K562 (cell line): ENCODE measurements around the gene RHEB. TPM values are rescaled to one million over a fixed set of nuclear protein-coding genes. Genes with fewer than 3 reads are reported as not detected.

Source experiments
- ATF4 ChIP-seq: fragments of 450-650 bp; formaldehyde crosslinking; IDR thresholded peaks from 2 replicates; pipeline ENCODE4 v1.4.0; 2022; ENCODE audit warnings: mild to moderate bottlenecking, moderate library complexity
- ELF2 ChIP-seq: fragments of 250-450 bp; sonication (Bioruptor Pico); IDR thresholded peaks from 2 replicates; pipeline ENCODE4 v1.5.0; 2021; ENCODE audit warnings: mild to moderate bottlenecking
- GATA2 ChIP-seq: sonication (generic); formaldehyde crosslinking; IDR thresholded peaks from 2 replicates; pipeline ENCODE4 v1.4.0; 2020; ENCODE audit warnings: mild to moderate bottlenecking, missing genetic modification reagents
- KDM5B ChIP-seq: fragments of 200-600 bp; sonication (generic); IDR thresholded peaks from 2 replicates; pipeline ENCODE4 v1.6.1; 2012; ENCODE audit warnings: low read depth, mild to moderate bottlenecking, moderate library complexity, low read length, control low read depth, inconsistent platforms; ENCODE audit not compliant: insufficient replicate concordance
- NFE2L1 ChIP-seq: fragments of 450-650 bp; IDR thresholded peaks from 2 replicates; pipeline ENCODE4 v1.6.1; 2016; ENCODE audit warnings: missing genetic modification characterization, low read depth, mild to moderate bottlenecking, missing compliant biosample characterization, moderate library complexity, borderline replicate concordance
- PKNOX1 ChIP-seq: fragments of 450-650 bp; IDR thresholded peaks from 2 replicates; pipeline ENCODE4 v1.6.1; 2016
- TAL1 ChIP-seq: fragments of 450-650 bp; IDR thresholded peaks from 2 replicates; pipeline ENCODE4 v1.6.1; 2016; ENCODE audit warnings: mild to moderate bottlenecking
- TEAD2 ChIP-seq: fragments of 450-650 bp; IDR thresholded peaks from 2 replicates; pipeline ENCODE4 v1.6.1; 2016; ENCODE audit warnings: missing genetic modification characterization, control low read depth, missing compliant biosample characterization
- ZBTB1 ChIP-seq: sonication (generic); formaldehyde crosslinking; IDR thresholded peaks from 2 replicates; pipeline ENCODE4 v1.8.1; 2023; ENCODE audit warnings: missing genetic modification reagents, low read depth, mild to moderate bottlenecking, borderline replicate concordance
- ZNF778 ChIP-seq: fragments of 450-650 bp; formaldehyde crosslinking; IDR thresholded peaks from 2 replicates; pipeline ENCODE4 v1.4.0; 2020; ENCODE audit warnings: mild to moderate bottlenecking, moderate library complexity
- polyA plus RNA-seq, 8 experiments: library from polyadenylated mRNA; depleted of rRNA in 4 of 8; stranded (reverse) in 5 of 8; unstranded in 3 of 8; fragments of >200 nt; fragmentation: Nextera tagmentation in 2 of 8; fragmentation: Illumina TruSeq in 1 of 8; extraction: Ambion mirVana in 2 of 8; extraction: Trizol in 1 of 8; gene quantifications; 2 replicates each; pipeline versions ENCODE4 v1.2.1 to v1.2.3, GENCODE V29; 2011 to 2014; ENCODE audit warnings: inconsistent platforms in 1 of 8, missing spikeins in 1 of 8
- total RNA-seq, 7 experiments: library from RNA; depleted of rRNA in 6 of 7; stranded (reverse); fragments of >200 nt in 6 of 7; fragmentation: Illumina TruSeq in 2 of 7; extraction: Trizol in 2 of 7; gene quantifications; 2 replicates each; pipeline versions ENCODE4 v1.2.1 to v1.2.3, GENCODE V29; 2011 to 2021; ENCODE audit warnings: low replicate concordance in 1 of 7
- TF ChIP-seq, protein P1 (sequence below): fragments of 250-450 bp; sonication (Bioruptor Pico); IDR thresholded peaks from 2 replicates; pipeline ENCODE4 v1.9.0; 2021; ENCODE audit warnings: mild to moderate bottlenecking, inconsistent platforms
- TF ChIP-seq, protein P2 (sequence below), 2 experiments: fragments of 450-650 bp; IDR thresholded peaks; 2 replicates each; pipeline ENCODE4 v1.6.1; 2018; ENCODE audit warnings: mild to moderate bottlenecking in 2 of 2, low read depth in 1 of 2; ENCODE audit not compliant: partially characterized antibody in 2 of 2
- TF ChIP-seq, protein P3 (sequence below): sonication (generic); formaldehyde crosslinking; IDR thresholded peaks from 2 replicates; pipeline ENCODE4 v1.8.0; 2022; ENCODE audit warnings: missing genetic modification reagents, mild to moderate bottlenecking, borderline replicate concordance
- TF ChIP-seq, protein P4 (sequence below): sonication (generic); formaldehyde crosslinking; IDR thresholded peaks from 2 replicates; pipeline ENCODE4 v1.8.1; 2023; ENCODE audit warnings: mild to moderate bottlenecking, missing genetic modification reagents

RHEB gene
- total and polyA plus RNA-seq, 9 of the 15 experiments (the other 6 are each of a cell fraction or from before 2014, with no cell fraction given): 28.5 to 249 (median 182) TPM

DNA sequence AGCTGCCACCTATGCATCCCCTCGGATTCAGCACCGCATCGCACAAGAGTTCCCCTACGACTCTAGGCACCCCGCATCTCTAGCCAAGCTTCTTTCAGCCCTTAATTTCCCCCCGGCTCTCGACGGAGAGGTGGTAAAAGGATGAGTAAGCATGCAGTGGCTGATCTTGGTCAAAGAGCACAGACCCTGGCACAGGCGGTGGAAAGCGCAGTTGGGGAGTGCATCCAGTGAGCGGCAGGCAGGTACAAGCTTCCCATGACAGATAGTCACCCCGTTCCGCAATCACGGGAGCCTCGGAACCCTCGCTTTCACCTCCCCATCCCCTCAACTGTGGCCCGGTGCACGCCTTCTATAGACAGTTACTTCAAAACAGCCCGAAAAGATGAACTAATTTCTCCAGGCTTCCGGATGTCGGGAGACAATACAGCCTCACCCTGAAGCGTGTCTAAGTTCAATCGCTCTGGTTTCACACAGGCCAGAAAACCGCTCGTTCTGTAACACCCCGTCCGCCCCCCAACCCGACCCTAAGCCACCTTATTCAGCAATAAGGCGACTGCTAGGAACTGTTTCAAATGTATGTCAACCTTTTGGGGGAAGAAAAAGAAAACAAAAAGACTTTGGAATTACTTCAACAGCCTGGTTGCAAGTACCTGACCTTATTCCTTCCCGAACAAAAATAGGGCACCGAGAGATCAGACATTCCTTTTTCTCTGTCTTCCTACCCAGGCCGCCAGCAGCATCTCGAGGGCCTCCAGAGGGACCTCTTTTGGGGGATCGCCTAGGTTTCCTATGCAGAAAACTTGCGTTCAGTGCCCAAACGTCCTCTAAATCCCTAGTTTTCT, 1.4 kb downstream of the RHEB start (continued):
- TF ChIP-seq, protein P1, sequence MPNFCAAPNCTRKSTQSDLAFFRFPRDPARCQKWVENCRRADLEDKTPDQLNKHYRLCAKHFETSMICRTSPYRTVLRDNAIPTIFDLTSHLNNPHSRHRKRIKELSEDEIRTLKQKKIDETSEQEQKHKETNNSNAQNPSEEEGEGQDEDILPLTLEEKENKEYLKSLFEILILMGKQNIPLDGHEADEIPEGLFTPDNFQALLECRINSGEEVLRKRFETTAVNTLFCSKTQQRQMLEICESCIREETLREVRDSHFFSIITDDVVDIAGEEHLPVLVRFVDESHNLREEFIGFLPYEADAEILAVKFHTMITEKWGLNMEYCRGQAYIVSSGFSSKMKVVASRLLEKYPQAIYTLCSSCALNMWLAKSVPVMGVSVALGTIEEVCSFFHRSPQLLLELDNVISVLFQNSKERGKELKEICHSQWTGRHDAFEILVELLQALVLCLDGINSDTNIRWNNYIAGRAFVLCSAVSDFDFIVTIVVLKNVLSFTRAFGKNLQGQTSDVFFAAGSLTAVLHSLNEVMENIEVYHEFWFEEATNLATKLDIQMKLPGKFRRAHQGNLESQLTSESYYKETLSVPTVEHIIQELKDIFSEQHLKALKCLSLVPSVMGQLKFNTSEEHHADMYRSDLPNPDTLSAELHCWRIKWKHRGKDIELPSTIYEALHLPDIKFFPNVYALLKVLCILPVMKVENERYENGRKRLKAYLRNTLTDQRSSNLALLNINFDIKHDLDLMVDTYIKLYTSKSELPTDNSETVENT: no peak
- TF ChIP-seq PKNOX1: no peak; the same call in 1 of the 2 replicates
- TF ChIP-seq TEAD2 (tag): no peak
- TF ChIP-seq ATF4 (CRISPR knock-in tag): no peak; the same call in 1 of the 2 replicates
- TF ChIP-seq NFE2L1: no peak
- no peak for TF ChIP-seq KDM5B
- no peak for TF ChIP-seq ZBTB1
- TF ChIP-seq, protein P2, sequence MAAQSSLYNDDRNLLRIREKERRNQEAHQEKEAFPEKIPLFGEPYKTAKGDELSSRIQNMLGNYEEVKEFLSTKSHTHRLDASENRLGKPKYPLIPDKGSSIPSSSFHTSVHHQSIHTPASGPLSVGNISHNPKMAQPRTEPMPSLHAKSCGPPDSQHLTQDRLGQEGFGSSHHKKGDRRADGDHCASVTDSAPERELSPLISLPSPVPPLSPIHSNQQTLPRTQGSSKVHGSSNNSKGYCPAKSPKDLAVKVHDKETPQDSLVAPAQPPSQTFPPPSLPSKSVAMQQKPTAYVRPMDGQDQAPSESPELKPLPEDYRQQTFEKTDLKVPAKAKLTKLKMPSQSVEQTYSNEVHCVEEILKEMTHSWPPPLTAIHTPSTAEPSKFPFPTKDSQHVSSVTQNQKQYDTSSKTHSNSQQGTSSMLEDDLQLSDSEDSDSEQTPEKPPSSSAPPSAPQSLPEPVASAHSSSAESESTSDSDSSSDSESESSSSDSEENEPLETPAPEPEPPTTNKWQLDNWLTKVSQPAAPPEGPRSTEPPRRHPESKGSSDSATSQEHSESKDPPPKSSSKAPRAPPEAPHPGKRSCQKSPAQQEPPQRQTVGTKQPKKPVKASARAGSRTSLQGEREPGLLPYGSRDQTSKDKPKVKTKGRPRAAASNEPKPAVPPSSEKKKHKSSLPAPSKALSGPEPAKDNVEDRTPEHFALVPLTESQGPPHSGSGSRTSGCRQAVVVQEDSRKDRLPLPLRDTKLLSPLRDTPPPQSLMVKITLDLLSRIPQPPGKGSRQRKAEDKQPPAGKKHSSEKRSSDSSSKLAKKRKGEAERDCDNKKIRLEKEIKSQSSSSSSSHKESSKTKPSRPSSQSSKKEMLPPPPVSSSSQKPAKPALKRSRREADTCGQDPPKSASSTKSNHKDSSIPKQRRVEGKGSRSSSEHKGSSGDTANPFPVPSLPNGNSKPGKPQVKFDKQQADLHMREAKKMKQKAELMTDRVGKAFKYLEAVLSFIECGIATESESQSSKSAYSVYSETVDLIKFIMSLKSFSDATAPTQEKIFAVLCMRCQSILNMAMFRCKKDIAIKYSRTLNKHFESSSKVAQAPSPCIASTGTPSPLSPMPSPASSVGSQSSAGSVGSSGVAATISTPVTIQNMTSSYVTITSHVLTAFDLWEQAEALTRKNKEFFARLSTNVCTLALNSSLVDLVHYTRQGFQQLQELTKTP (IDR thresholded peaks at IDR 0.05; ENCODE audit: low read depth in 1 of 2, partially characterized antibody in 2 of 2): no peak
- TF ChIP-seq ELF2 (CRISPR knock-in tag): no peak
- no peak for TF ChIP-seq ZNF778 (CRISPR knock-in tag)
- TF ChIP-seq, protein P3, sequence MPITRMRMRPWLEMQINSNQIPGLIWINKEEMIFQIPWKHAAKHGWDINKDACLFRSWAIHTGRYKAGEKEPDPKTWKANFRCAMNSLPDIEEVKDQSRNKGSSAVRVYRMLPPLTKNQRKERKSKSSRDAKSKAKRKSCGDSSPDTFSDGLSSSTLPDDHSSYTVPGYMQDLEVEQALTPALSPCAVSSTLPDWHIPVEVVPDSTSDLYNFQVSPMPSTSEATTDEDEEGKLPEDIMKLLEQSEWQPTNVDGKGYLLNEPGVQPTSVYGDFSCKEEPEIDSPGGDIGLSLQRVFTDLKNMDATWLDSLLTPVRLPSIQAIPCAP (CRISPR knock-in tag): no peak
- TF ChIP-seq GATA2 (CRISPR knock-in tag): peak; percentile 21; the same call in 1 of the 2 replicates
- no peak for TF ChIP-seq TAL1
- TF ChIP-seq, protein P4, sequence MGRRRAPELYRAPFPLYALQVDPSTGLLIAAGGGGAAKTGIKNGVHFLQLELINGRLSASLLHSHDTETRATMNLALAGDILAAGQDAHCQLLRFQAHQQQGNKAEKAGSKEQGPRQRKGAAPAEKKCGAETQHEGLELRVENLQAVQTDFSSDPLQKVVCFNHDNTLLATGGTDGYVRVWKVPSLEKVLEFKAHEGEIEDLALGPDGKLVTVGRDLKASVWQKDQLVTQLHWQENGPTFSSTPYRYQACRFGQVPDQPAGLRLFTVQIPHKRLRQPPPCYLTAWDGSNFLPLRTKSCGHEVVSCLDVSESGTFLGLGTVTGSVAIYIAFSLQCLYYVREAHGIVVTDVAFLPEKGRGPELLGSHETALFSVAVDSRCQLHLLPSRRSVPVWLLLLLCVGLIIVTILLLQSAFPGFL (CRISPR knock-in tag): no peak
